WTC11 (cell line): ENCODE results near the gene OR2A2. TPM values are rescaled to one million over a fixed set of nuclear protein-coding genes. Genes with fewer than 3 reads are reported as not detected.

Source experiments
- ATAC-seq: fragments of 200-7000 bp; cut with Tn5 transposase; 2 replicates; pipeline ENCODE4 v1.10.0; 2021; ENCODE audit warnings: mild to moderate bottlenecking, moderate library complexity
- CTCF ChIA-PET: fragments of 300-600 bp; sonication (Branson Sonifier 250); formaldehyde crosslinking; loops from one replicate; lab custom pipeline; 2021; ENCODE audit warnings: antibody characterized with exemption; lab: Charles Lee
- POLR2A ChIA-PET: fragments of 350-600 bp; sonication (Branson Sonifier 250); formaldehyde crosslinking; loops from one replicate; lab custom pipeline; 2021; ENCODE audit warnings: antibody characterized with exemption; lab: Charles Lee
- DNase-seq: peaks from one replicate; pipeline ENCODE4 v3.0.0; 2021; ENCODE audit warnings: low spot score
- H3K27ac Mint-ChIP-seq: 2 replicates; pipeline ENCODE4 v1.8.0; 2021; ENCODE audit warnings: mixed read lengths
- H3K27me3 Mint-ChIP-seq: 2 replicates; pipeline ENCODE4 v1.8.0; 2021; ENCODE audit warnings: low read depth, mild to moderate bottlenecking, moderate library complexity, mixed read lengths
- H3K36me3 Mint-ChIP-seq: 2 replicates; pipeline ENCODE4 v1.8.0; 2021; ENCODE audit warnings: mixed read lengths
- H3K4me1 Mint-ChIP-seq: 2 replicates; pipeline ENCODE4 v1.8.0; 2022; ENCODE audit warnings: mixed read lengths
- H3K4me3 Mint-ChIP-seq: 2 replicates; pipeline ENCODE4 v1.8.0; 2021; ENCODE audit warnings: mild to moderate bottlenecking, moderate library complexity, mixed read lengths
- H3K9me3 Mint-ChIP-seq: 2 replicates; pipeline ENCODE4 v1.8.0; 2021; ENCODE audit warnings: mixed read lengths
- ATF1 ChIP-seq: sonication (generic); formaldehyde crosslinking; IDR thresholded peaks from 2 replicates; pipeline ENCODE4 v1.8.1; 2023; ENCODE audit warnings: mild to moderate bottlenecking, moderate library complexity, missing genetic modification reagents
- CBFB ChIP-seq: sonication (generic); formaldehyde crosslinking; IDR thresholded peaks from 2 replicates; pipeline ENCODE4 v1.8.1; 2022; ENCODE audit warnings: mild to moderate bottlenecking, low read depth, missing genetic modification reagents
- FOXK1 ChIP-seq: sonication (generic); formaldehyde crosslinking; IDR thresholded peaks from 2 replicates; pipeline ENCODE4 v1.8.0; 2022; ENCODE audit warnings: mild to moderate bottlenecking, moderate library complexity, missing genetic modification reagents
- GTF2I ChIP-seq: fragments of 250-450 bp; sonication (Bioruptor Pico); conservative IDR thresholded peaks from 2 replicates; pipeline ENCODE4 v1.4.0; 2021; ENCODE audit warnings: mild to moderate bottlenecking
- JAZF1 ChIP-seq: fragments of 250-450 bp; sonication (Bioruptor Pico); IDR thresholded peaks from 2 replicates; pipeline ENCODE4 v1.9.0; 2021; ENCODE audit warnings: moderate library complexity, mild to moderate bottlenecking, inconsistent platforms
- MXD4 ChIP-seq: fragments of 250-450 bp; sonication (Bioruptor Pico); IDR thresholded peaks from 2 replicates; pipeline ENCODE4 v1.8.0; 2021; ENCODE audit warnings: mild to moderate bottlenecking, moderate library complexity, borderline replicate concordance
- NFATC4 ChIP-seq: fragments of 250-450 bp; sonication (Bioruptor Pico); IDR thresholded peaks from 2 replicates; pipeline ENCODE4 v1.9.0; 2021; ENCODE audit warnings: mild to moderate bottlenecking
- NFE2L1 ChIP-seq: sonication (generic); formaldehyde crosslinking; IDR thresholded peaks from 2 replicates; pipeline ENCODE4 v1.8.1; 2023; ENCODE audit warnings: missing genetic modification reagents
- NFYB ChIP-seq: sonication (generic); formaldehyde crosslinking; conservative IDR thresholded peaks from 2 replicates; pipeline ENCODE4 v1.8.0; 2022; ENCODE audit warnings: low read depth, missing genetic modification reagents
- NR2C2 ChIP-seq: sonication (generic); formaldehyde crosslinking; IDR thresholded peaks from 2 replicates; pipeline ENCODE4 v1.8.0; 2022; ENCODE audit warnings: mild to moderate bottlenecking, missing genetic modification reagents
- TEAD1 ChIP-seq: sonication (generic); formaldehyde crosslinking; IDR thresholded peaks from 2 replicates; pipeline ENCODE4 v1.8.0; 2022; ENCODE audit warnings: mild to moderate bottlenecking, missing genetic modification reagents
- TP53 ChIP-seq: sonication (generic); formaldehyde crosslinking; IDR thresholded peaks from 2 replicates; pipeline ENCODE4 v1.8.1; 2023; ENCODE audit warnings: mild to moderate bottlenecking, missing genetic modification reagents
- ZNF121 ChIP-seq: sonication (generic); formaldehyde crosslinking; IDR thresholded peaks from 2 replicates; pipeline ENCODE4 v1.8.0; 2023; ENCODE audit warnings: missing genetic modification reagents
- ZNF138 ChIP-seq: sonication (generic); formaldehyde crosslinking; conservative IDR thresholded peaks from 2 replicates; pipeline ENCODE4 v1.8.1; 2022; ENCODE audit warnings: mild to moderate bottlenecking, moderate library complexity, missing genetic modification reagents
- ZNF671 ChIP-seq: fragments of 250-450 bp; sonication (Bioruptor Pico); IDR thresholded peaks from 2 replicates; pipeline ENCODE4 v1.8.0; 2021; ENCODE audit warnings: mild to moderate bottlenecking
- total RNA-seq: library from RNA; stranded (reverse); gene quantifications from 3 replicates; pipeline ENCODE4 v1.2.3, GENCODE V29; 2021
- TF ChIP-seq, protein P1 (sequence below): sonication (generic); formaldehyde crosslinking; IDR thresholded peaks from 2 replicates; pipeline ENCODE4 v1.8.1; 2022; ENCODE audit warnings: mild to moderate bottlenecking, moderate library complexity, missing genetic modification reagents
- TF ChIP-seq, protein P2 (sequence below): fragments of 250-450 bp; sonication (Bioruptor Pico); conservative IDR thresholded peaks from 2 replicates; pipeline ENCODE4 v1.9.0; 2021; ENCODE audit warnings: mild to moderate bottlenecking
- TF ChIP-seq, protein P3 (sequence below): fragments of 250-450 bp; sonication (Bioruptor Pico); IDR thresholded peaks from 2 replicates; pipeline ENCODE4 v1.9.0; 2021; ENCODE audit warnings: moderate library complexity, mild to moderate bottlenecking, inconsistent platforms, borderline replicate concordance
- TF ChIP-seq, protein P4 (sequence below): sonication (generic); formaldehyde crosslinking; IDR thresholded peaks from 2 replicates; pipeline ENCODE4 v1.8.1; 2022; ENCODE audit warnings: missing genetic modification reagents, borderline replicate concordance
- TF ChIP-seq, protein P5 (sequence below): fragments of 250-450 bp; sonication (Bioruptor Pico); IDR thresholded peaks from 2 replicates; pipeline ENCODE4 v1.9.0; 2021; ENCODE audit warnings: mild to moderate bottlenecking, borderline replicate concordance

OR2A2 gene
- total RNA-seq, 1 experiment from 2014 or later: not detected

DNA sequence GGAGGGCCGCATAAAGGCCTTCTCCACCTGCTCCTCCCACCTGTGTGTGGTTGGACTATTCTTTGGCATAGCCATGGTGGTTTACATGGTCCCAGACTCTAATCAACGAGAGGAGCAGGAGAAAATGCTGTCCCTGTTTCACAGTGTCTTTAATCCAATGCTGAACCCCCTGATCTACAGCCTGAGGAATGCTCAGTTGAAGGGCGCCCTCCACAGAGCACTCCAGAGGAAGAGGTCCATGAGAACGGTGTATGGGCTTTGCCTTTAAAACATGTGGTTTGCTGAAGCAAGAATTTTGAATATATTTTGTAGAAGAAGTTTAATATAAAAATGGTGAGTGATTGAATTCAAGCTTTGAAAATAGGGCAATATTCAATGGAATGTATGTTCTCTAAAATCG is 889 bp downstream of the OR2A2 start:
- CTCF ChIA-PET: no interaction called here
- Mint-ChIP-seq H3K36me3 (no peaks in the 10 kb centered on the region), H3K27ac (no peak overlapping the region), H3K9me3 (no peaks in the 10 kb centered on the region), H3K4me1 (no peaks in the 10 kb centered on the region), H3K4me3 (no peak overlapping the region), H3K27me3 (no peaks in the 10 kb centered on the region)
- POLR2A ChIA-PET: no interaction called here
- ATAC-seq: peak; percentile 43; the same call in 1 of the 2 replicates
- DNase-seq: no peak
- TF ChIP-seq FOXK1 (CRISPR knock-in tag) (no peak), ZNF138 (CRISPR knock-in tag) (no peak), NFATC4 (no peak), TEAD1 (CRISPR knock-in tag) (no peak), TP53 (CRISPR knock-in tag) (no peak), NFE2L1 (CRISPR knock-in tag) (no peak), NFYB (CRISPR knock-in tag) (no peak), GTF2I (CRISPR knock-in tag) (no peak)
- TF ChIP-seq, protein P1, sequence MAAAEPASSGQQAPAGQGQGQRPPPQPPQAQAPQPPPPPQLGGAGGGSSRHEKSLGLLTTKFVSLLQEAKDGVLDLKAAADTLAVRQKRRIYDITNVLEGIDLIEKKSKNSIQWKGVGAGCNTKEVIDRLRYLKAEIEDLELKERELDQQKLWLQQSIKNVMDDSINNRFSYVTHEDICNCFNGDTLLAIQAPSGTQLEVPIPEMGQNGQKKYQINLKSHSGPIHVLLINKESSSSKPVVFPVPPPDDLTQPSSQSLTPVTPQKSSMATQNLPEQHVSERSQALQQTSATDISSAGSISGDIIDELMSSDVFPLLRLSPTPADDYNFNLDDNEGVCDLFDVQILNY (CRISPR knock-in tag): no peak
- TF ChIP-seq, protein P2, sequence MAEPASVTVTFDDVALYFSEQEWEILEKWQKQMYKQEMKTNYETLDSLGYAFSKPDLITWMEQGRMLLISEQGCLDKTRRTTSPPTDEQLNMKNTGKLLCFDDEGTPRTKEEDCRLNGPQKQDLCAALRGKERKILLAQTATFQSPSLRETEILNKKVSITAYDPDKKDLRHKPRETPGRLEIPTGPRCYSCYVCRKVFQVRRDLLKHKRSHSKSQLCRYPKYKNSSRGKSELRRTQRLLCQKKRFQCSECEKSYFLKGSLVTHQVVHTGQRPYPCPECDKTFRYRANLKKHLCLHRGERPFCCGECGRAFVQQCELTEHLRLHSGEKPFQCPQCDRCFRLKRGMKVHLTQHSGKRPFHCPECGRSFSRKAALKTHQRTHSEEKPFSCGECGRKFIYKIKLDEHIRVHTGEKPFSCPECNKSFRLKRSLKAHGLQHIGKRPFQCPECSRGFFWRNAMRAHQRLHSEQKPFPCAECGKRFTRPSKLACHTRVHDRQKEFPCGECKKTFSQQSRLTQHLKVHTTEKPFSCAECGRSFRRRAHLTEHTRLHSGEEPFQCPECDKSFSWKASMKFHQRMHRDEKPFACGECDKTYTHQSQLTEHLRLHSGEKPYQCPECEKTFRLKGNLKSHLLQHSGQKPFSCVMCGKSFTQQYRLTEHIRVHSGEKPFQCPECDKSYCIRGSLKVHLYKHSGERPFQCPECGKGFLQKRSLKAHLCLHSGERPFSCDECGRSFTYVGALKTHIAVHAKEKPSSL (CRISPR knock-in tag): no peak
- TF ChIP-seq, protein P3, sequence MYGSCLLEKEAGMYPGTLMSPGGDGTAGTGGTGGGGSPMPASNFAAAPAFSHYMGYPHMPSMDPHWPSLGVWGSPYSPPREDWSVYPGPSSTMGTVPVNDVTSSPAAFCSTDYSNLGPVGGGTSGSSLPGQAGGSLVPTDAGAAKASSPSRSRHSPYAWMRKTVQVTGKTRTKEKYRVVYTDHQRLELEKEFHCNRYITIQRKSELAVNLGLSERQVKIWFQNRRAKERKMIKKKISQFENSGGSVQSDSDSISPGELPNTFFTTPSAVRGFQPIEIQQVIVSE (CRISPR knock-in tag): no peak

DNA sequence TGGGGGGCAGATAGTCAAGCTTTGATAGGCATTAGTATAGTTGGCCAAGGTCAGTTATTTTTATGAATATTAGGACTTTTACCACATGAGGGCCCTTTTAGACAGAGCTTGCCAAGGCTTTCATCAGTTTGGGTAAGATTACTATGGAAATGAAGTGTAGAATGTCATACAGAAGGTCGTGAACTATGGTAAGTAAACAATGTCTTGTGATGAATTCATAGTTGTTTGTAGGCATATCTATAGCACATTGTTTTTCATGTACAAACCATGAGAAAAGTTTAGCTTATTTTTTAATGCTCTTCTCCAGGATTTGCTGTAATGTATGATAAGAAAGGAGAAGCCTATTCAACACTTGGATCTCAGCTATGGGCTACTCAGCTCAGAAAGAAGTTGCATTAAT is 4.3 kb downstream of the OR2A2 start:
- Mint-ChIP-seq H3K27me3 (no peaks in the 10 kb centered on the region), H3K27ac (no peak overlapping the region), H3K36me3 (peaks cover under 1% of the 10 kb centered on the region; the same call in 1 of the 2 replicates), H3K4me3 (no peak overlapping the region), H3K9me3 (peaks cover 2% of the 10 kb centered on the region), H3K4me1 (no peaks in the 10 kb centered on the region)
- TF ChIP-seq NR2C2 (CRISPR knock-in tag) (no peak), ZNF671 (CRISPR knock-in tag) (no peak), CBFB (CRISPR knock-in tag) (no peak), NFYB (CRISPR knock-in tag) (no peak), ZNF121 (CRISPR knock-in tag) (no peak), ATF1 (no peak), JAZF1 (CRISPR knock-in tag) (no peak), MXD4 (no peak), ZNF138 (CRISPR knock-in tag) (no peak)
- TF ChIP-seq, protein P4, sequence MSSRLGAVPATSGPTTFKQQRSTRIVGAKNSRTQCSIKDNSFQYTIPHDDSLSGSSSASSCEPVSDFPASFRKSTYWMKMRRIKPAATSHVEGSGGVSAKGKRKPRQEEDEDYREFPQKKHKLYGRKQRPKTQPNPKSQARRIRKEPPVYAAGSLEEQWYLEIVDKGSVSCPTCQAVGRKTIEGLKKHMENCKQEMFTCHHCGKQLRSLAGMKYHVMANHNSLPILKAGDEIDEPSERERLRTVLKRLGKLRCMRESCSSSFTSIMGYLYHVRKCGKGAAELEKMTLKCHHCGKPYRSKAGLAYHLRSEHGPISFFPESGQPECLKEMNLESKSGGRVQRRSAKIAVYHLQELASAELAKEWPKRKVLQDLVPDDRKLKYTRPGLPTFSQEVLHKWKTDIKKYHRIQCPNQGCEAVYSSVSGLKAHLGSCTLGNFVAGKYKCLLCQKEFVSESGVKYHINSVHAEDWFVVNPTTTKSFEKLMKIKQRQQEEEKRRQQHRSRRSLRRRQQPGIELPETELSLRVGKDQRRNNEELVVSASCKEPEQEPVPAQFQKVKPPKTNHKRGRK (CRISPR knock-in tag): no peak
- TF ChIP-seq, protein P5, sequence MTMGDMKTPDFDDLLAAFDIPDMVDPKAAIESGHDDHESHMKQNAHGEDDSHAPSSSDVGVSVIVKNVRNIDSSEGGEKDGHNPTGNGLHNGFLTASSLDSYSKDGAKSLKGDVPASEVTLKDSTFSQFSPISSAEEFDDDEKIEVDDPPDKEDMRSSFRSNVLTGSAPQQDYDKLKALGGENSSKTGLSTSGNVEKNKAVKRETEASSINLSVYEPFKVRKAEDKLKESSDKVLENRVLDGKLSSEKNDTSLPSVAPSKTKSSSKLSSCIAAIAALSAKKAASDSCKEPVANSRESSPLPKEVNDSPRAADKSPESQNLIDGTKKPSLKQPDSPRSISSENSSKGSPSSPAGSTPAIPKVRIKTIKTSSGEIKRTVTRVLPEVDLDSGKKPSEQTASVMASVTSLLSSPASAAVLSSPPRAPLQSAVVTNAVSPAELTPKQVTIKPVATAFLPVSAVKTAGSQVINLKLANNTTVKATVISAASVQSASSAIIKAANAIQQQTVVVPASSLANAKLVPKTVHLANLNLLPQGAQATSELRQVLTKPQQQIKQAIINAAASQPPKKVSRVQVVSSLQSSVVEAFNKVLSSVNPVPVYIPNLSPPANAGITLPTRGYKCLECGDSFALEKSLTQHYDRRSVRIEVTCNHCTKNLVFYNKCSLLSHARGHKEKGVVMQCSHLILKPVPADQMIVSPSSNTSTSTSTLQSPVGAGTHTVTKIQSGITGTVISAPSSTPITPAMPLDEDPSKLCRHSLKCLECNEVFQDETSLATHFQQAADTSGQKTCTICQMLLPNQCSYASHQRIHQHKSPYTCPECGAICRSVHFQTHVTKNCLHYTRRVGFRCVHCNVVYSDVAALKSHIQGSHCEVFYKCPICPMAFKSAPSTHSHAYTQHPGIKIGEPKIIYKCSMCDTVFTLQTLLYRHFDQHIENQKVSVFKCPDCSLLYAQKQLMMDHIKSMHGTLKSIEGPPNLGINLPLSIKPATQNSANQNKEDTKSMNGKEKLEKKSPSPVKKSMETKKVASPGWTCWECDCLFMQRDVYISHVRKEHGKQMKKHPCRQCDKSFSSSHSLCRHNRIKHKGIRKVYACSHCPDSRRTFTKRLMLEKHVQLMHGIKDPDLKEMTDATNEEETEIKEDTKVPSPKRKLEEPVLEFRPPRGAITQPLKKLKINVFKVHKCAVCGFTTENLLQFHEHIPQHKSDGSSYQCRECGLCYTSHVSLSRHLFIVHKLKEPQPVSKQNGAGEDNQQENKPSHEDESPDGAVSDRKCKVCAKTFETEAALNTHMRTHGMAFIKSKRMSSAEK: no peak
- DNase-seq (no peak), ATAC-seq (no peak)
- CTCF ChIA-PET: interaction anchor here (2.4 kb wide), 1 partner anchor 14 kb away, joined by 17 read pairs; no protein-coding TSS in a partner anchor
- POLR2A ChIA-PET: no interaction called here
